ENCODE results near the gene ARHGAP26. TPM values are rescaled to one million over a fixed set of nuclear protein-coding genes. Genes with fewer than 3 reads are reported as not detected.

ARHGAP26 gene
- polyA plus RNA-seq, 1 donor from 2014 or later, result 0.83 TPM

- no peaks in the 10 kb centered on the region for H3F3A ChIP-seq (ENCODE audit: insufficient read depth, low read length, poor library complexity, severe bottlenecking)
- H3K36me3 ChIP-seq (ENCODE audit: insufficient read depth, low read length), result no peaks in the 10 kb centered on the region
- no peak overlapping the region for H3K27ac ChIP-seq (ENCODE audit: low read length)
- H3K9me3 ChIP-seq (ENCODE audit: low read length), result no peaks in the 10 kb centered on the region
- H3K4me2 ChIP-seq (ENCODE audit: low read length), result no peak overlapping the region
- no peaks in the 10 kb centered on the region for H3K9me2 ChIP-seq (ENCODE audit: insufficient read depth, low read length)
- H2AFZ ChIP-seq (ENCODE audit: low read depth, low read length), result no peak overlapping the region
- no peak overlapping the region for H3K9ac ChIP-seq (ENCODE audit: low read length)
- H3K4me3 ChIP-seq (ENCODE audit: low read length), result no peak overlapping the region
- TF ChIP-seq EZH2 (IDR thresholded peaks at IDR 0.05; ENCODE audit: borderline replicate concordance, insufficient read depth, low read length, poor library complexity, severe bottlenecking) (no peak), RAD21 (conservative IDR thresholded peaks at IDR 0.05) (no peak), TAF1 (IDR thresholded peaks at IDR 0.05; ENCODE audit: low read depth) (no peak)
- TF ChIP-seq, protein P1, sequence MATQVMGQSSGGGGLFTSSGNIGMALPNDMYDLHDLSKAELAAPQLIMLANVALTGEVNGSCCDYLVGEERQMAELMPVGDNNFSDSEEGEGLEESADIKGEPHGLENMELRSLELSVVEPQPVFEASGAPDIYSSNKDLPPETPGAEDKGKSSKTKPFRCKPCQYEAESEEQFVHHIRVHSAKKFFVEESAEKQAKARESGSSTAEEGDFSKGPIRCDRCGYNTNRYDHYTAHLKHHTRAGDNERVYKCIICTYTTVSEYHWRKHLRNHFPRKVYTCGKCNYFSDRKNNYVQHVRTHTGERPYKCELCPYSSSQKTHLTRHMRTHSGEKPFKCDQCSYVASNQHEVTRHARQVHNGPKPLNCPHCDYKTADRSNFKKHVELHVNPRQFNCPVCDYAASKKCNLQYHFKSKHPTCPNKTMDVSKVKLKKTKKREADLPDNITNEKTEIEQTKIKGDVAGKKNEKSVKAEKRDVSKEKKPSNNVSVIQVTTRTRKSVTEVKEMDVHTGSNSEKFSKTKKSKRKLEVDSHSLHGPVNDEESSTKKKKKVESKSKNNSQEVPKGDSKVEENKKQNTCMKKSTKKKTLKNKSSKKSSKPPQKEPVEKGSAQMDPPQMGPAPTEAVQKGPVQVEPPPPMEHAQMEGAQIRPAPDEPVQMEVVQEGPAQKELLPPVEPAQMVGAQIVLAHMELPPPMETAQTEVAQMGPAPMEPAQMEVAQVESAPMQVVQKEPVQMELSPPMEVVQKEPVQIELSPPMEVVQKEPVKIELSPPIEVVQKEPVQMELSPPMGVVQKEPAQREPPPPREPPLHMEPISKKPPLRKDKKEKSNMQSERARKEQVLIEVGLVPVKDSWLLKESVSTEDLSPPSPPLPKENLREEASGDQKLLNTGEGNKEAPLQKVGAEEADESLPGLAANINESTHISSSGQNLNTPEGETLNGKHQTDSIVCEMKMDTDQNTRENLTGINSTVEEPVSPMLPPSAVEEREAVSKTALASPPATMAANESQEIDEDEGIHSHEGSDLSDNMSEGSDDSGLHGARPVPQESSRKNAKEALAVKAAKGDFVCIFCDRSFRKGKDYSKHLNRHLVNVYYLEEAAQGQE (IDR thresholded peaks at IDR 0.05; ENCODE audit: borderline replicate concordance), result no peak
- TF ChIP-seq, protein P2, sequence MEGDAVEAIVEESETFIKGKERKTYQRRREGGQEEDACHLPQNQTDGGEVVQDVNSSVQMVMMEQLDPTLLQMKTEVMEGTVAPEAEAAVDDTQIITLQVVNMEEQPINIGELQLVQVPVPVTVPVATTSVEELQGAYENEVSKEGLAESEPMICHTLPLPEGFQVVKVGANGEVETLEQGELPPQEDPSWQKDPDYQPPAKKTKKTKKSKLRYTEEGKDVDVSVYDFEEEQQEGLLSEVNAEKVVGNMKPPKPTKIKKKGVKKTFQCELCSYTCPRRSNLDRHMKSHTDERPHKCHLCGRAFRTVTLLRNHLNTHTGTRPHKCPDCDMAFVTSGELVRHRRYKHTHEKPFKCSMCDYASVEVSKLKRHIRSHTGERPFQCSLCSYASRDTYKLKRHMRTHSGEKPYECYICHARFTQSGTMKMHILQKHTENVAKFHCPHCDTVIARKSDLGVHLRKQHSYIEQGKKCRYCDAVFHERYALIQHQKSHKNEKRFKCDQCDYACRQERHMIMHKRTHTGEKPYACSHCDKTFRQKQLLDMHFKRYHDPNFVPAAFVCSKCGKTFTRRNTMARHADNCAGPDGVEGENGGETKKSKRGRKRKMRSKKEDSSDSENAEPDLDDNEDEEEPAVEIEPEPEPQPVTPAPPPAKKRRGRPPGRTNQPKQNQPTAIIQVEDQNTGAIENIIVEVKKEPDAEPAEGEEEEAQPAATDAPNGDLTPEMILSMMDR (IDR thresholded peaks at IDR 0.05; ENCODE audit: poor library complexity, severe bottlenecking), result no peak
- no peaks in the 10 kb centered on the region for H4K20me1 ChIP-seq (ENCODE audit: insufficient read depth)
- H3K27me3 ChIP-seq (ENCODE audit: insufficient read depth, low read depth, low read length), result no peaks in the 10 kb centered on the region
- H3K79me2 ChIP-seq (replicated peaks; ENCODE audit: insufficient read depth, low read length), result no peaks in the 10 kb centered on the region
These were observed 195.9 kb downstream of the ARHGAP26 start for GRCh38 chr5:142966121-142966420.

- H3K9me2 ChIP-seq (ENCODE audit: insufficient read depth, low read length), result no peaks in the 10 kb centered on the region
- H3K9ac ChIP-seq (ENCODE audit: low read length), result no peak overlapping the region
- no peaks in the 10 kb centered on the region for H3K79me2 ChIP-seq (replicated peaks; ENCODE audit: insufficient read depth, low read length)
- no peaks in the 10 kb centered on the region for H4K20me1 ChIP-seq (ENCODE audit: insufficient read depth)
- H3K27ac ChIP-seq (ENCODE audit: low read length), result no peak overlapping the region
- H3K4me2 ChIP-seq (ENCODE audit: low read length), result no peak overlapping the region
- no peak overlapping the region for H2AFZ ChIP-seq (ENCODE audit: low read depth, low read length)
- TF ChIP-seq TAF1 (IDR thresholded peaks at IDR 0.05; ENCODE audit: low read depth), result no peak
- TF ChIP-seq SMC3 (conservative IDR thresholded peaks at IDR 0.05; ENCODE audit: poor library complexity), result no peak
- TF ChIP-seq RAD21 (conservative IDR thresholded peaks at IDR 0.05), result no peak
- no peak for TF ChIP-seq POLR2AphosphoS5 (IDR thresholded peaks at IDR 0.05)
- TF ChIP-seq, protein P2 (IDR thresholded peaks at IDR 0.05; ENCODE audit: poor library complexity, severe bottlenecking), result no peak
- TF ChIP-seq MXI1 (conservative IDR thresholded peaks at IDR 0.05; ENCODE audit: poor library complexity, severe bottlenecking), result no peak
- TF ChIP-seq, protein P1 (IDR thresholded peaks at IDR 0.05; ENCODE audit: borderline replicate concordance), result no peak
- TF ChIP-seq EZH2 (IDR thresholded peaks at IDR 0.05; ENCODE audit: borderline replicate concordance, insufficient read depth, low read length, poor library complexity, severe bottlenecking), result no peak
- TF ChIP-seq EP300 (conservative IDR thresholded peaks at IDR 0.05; ENCODE audit: poor library complexity, severe bottlenecking), result no peak
- H3K36me3 ChIP-seq (ENCODE audit: insufficient read depth, low read length), result no peaks in the 10 kb centered on the region
- H3F3A ChIP-seq (ENCODE audit: insufficient read depth, low read length, poor library complexity, severe bottlenecking), result no peaks in the 10 kb centered on the region
- no peak overlapping the region for H3K4me3 ChIP-seq (ENCODE audit: low read length)
- no peaks in the 10 kb centered on the region for H3K9me3 ChIP-seq (ENCODE audit: low read length)
- H3K27me3 ChIP-seq (ENCODE audit: insufficient read depth, low read depth, low read length), result no peaks in the 10 kb centered on the region
These were observed 199.0 kb downstream of the ARHGAP26 start for GRCh38 chr5:142969186-142969585.
